Right forelimb (tissue), 1 donor: ENCODE measurements around the gene KRTAP4-16.
"Not testable (repeated sequence)": the region's sequence is repeated elsewhere in the genome, so short reads cannot be mapped to it uniquely, and the experiment has no call there.

Source experiments
- DNase-seq: peaks from one replicate; pipeline ENCODE4 v3.0.0-alpha.2; 2018

KRTAP4-16 gene

DNA sequence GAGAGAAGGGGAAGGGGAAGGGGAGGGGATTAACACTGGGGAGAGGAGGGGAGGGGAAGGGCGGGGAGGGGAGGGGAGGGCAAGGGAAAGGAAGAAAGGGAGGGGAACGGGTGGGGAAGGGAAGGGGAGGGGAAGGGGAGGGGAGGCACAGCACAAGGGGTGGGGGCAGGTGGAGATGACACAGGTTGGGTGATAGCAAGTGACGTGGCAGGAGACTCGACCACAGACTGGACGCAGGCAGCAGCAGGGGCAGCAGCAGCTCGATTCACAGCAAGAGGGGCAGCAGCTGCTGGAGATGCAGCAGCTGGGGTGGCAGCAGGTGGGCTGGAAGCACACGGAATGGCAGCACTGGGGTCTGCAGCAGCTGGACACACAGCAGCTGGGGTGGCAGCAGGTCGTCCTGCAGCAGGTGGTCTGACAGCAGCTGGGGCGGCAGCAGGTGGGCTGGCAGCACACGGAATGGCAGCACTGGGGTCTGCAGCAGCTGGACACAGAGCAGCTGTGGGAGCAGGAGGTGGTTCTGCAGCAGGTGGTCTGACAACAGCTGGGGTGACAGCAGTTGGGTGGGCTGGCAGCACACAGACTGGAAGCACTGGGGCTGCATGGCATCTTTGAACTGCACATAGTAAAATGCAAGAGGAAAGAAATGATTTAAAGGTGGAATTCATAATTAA is at the start of gene KRTAP4-16:
TSS of gene KRTAP4-16 (minus strand) at position 624 of the 674 bp plus-strand sequence. CDS start at position 624, 0 bp downstream.
- no peak for DNase-seq

DNA sequence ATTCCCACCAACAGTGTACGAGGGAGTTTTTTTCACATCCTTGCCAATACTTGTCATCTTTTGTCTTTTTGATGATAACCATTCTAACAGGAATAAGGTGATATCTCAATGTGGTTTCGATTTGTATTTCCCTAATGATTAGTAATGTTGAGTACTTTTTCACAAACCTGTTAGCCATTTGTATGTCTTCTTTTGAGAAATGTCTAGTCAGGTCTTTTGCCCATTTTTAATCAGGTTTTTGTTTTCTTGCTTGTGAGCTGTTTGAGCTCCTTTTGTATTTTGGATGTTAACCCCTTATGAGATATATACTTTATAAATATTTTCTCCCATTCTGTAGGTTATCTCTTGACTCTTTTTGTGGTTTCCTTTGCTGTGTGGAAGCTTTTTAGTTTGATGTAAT is 49.5 kb upstream of the KRTAP4-16 start:
- no peak for DNase-seq

DNA sequence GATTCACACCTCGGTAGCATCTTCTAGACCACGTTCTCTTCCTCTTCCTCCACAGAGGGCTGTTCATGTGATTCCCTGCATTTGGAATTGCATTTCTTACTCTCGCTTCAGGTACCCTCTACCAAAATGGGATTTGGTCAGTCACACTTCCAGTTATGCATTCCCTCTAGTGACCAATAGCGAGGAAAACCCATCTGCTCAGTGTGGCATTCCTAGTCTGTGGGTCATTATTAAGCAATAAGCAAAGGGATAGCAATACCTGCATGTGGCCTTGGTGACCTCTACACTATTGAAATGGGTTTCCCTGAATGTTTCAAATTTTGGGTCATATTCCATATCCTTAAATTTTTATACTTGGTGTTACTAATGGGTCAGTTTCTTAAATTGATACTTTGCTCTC is 48.0 kb upstream of the KRTAP4-16 start:
- DNase-seq: no peak

DNA sequence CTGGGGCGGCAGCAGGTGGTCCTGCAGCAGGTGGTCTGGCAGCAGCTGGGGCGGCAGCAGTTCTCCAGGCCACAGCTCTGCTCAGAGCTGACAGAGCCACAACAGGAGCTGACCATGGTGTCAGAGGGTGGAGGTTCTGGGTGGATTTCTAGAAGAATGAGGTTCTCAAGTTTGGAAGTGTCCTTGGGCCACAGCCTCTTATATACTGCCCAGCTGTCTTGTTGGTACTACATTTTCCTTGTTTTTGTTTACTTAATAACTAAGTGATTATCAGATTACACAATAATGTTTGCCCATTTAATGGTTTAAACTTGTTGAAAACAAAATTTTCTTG is 47.6 kb upstream of the KRTAP4-16 start, which contains the start of gene KRTAP4-5:
TSS of gene KRTAP4-5 (minus strand) at position 174 of the 334 bp plus-strand sequence. CDS start at position 116, 58 bp downstream.
- no peak for DNase-seq

DNA sequence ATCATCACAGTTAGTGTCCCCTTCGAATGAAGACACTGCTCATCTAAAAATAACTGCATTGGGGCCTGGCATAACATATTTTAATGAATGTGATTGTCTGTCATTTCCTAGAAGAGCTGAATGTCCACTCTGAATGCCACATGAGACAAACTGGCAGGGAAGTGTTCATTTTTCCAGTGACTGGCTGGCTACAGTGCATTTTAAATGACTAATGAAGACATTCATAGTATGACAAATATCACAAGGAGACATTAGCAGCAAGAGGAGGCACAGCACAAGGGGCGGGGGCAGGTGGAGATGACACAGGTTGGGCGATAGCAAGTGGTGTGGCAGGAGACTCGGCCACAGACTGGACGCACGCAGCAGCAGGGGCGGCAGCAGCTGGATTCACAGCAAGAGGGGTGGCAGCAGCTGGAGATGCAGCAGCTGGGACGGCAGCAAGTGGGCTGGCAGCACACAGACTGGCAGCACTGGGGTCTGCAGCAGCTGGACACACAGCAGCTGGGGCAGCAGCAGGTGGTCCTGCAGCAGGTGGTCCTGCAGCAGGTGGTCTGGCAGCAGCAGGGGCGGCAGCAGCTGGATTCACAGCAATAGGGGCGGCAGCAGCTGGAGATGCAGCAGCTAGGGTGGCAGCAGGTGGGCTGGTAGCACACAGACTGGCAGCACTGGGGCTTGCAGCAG is 47.1 kb upstream of the KRTAP4-16 start:
- DNase-seq: not testable (repeated sequence)

DNA sequence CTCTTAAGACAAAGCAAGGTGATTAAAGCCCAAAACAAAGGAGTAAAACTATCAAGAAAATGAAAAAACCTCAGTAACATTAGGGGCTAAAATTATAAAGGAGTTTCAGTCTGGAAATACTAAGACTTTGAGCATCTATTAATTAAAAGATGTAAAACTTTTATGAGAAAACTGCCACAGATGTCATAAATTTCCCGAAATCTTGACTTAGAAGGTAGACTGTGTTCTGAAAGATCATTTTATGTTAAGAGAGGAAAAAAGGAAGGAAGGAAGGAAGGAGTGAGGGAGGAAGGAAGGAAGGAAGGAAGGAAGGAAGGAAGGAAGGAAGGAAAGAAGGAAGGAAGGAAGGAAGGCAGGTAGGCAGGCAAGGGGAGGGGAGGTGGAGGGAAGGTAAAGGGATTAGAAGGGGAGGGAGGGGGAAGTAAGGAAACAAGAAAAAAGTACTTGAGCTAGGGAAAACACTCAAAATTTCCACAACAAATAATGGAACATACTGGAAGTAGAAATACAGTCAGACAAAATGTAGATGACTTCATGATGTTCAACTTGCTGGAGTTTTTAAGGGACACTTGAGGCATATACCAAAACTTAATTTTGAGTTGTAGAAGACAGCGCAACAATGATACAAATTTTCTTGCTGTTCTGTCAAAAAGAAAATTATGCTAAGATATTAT is 45.7 kb upstream of the KRTAP4-16 start:
- no peak for DNase-seq

DNA sequence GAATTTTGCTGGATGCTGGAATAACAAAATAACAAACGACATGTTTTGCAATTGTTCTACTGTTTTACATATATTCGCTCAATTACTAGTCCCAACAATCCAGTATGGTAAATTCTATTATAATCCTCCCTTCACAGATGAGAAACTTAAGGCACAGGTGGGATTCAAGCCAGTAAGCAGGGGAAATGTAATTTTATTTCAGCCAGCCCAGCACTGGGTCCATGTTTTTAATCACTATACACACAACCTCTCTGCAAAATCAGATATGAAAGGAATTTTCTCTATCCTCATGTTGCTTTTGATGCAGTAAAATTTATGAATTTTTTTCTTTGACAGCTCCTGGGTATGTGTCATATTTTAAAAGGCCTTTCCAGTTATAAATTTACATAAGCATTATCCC is 43.3 kb upstream of the KRTAP4-16 start:
- DNase-seq: no peak

DNA sequence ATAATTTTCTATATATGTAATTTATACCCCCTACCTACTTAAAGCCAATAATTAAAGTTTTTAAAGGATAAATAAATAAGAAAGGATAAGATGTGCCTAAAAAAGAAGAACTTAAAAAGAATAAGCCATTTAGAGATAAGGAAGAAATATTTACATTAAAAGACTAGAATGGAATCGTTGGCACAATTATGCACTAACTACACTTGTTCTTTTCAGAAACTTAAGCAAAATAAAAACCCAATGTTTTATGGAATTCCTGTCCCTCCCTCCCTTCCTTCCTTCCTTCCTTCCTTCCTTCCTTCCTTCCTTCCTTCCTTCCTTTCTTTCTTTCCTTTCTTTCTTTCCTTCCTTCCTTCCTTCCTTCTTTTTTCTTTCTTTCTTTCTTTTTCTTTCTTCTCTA is 42.8 kb upstream of the KRTAP4-16 start:
- no peak for DNase-seq

DNA sequence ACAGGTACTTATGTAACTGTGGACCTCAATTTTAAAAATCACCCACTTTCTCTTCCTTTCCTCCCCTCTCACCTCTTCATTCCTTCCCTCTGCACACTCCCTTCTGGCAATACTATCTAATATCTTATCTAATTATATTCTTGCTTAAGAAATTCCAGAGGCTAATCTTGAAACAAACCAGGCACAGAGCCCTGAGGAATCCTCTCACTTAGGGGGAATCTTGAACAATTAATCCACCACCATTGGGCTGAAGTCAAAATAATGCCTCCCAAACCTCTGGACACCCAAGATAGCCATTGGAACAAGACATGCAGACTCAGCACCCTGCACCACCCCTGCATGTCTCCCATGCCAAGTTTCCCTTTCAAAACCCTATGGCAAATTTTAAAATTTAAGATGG is 39.4 kb upstream of the KRTAP4-16 start:
- DNase-seq: no peak

DNA sequence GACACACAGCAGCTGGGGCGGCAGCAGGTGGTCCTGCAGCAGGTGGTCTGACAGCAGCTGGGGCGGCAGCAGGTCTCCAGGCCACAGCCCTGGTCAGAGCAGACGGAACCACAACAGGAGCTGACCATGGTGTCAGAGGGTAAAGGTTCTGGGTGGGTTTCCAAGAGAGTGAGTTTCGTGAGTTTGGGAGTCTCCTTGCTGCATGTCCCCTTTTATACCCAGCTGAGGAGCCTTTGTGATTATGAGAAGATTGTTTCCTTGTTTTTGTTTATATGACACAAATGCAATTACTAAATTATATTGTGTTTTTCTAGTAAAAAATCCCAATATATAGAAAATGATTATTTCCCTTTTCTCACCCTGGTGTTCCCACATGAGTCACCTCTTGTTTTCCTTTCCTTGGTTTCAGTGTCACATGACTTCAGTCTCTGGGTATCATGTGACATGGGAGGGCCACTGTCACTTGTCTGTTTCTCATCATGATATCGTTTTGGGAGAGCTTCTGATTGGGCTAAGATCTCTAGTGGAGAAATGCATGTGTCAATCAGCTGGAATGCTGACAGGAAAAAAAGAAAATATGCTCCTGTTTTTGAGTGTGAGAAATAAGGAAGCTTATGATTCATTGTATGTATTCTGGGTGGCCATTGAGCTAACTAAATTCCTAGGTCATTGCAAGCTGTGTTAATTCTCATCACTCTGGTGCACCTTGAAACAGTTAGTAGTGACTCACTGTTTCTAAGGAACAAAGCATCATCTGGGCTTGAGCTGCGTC is 38.5 kb upstream of the KRTAP4-16 start, which contains the start of gene KRTAP4-6:
TSS of gene KRTAP4-6 (minus strand) at position 185 of the 772 bp plus-strand sequence. CDS start at position 128, 57 bp downstream.
- no peak for DNase-seq

DNA sequence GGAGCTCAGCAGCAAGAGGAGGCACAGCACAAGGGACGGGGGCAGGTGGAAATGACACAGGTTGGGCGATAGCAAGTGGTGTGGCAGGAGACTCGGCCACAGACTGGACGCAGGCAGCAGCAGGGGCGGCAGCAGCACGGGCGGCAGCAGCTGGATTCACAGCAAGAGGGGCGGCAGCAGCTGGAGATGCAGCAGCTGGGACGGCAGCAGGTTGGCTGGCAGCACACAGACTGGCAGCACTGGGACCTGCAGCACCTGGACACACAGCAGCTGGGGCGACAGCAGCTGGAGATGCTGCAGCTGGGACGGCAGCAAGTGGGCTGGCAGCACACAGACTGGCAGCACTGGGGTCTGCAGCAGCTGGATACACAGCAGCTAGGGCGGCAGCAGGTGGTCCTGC is 37.9 kb upstream of the KRTAP4-16 start:
- DNase-seq: not testable (repeated sequence)

DNA sequence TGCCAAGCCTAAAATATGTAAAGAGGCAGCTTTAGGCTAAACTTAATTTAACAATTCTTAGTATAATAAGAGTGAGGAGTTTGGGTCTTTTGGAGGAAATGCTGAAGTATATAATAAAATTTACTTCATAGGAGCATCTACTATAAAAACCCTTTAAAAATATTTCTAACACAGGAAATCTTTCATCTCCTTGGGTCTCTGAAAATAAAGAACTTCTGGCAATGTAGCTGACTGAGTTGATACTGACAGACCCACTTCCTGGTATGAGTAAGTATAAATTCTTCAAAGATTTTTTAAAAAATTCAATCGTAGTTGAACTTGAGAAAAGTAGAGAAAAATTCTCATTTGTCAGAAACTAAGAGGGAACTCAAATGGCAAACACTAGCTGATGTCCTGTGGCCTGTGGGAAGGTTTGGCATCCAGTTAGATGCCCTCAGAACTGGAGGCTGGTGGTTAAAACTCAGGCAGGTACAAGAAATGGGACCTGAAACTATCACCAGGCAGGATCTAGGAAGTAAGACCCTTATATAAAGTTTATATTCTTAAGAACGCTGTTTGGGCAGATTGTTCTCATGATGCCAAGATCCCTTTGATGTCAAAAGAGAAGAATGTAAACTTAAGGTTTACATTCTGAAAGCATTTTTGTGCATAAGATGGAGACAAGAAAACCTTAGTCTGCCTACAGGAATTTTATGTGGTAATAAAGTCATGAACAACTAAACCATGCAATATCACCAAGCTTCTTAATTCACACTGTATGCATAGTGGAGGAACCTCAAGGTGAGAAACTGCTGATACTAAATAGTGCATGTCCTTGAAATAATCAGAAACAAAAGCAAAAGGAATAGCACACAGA is 32.1 kb upstream of the KRTAP4-16 start:
- DNase-seq: no peak

DNA sequence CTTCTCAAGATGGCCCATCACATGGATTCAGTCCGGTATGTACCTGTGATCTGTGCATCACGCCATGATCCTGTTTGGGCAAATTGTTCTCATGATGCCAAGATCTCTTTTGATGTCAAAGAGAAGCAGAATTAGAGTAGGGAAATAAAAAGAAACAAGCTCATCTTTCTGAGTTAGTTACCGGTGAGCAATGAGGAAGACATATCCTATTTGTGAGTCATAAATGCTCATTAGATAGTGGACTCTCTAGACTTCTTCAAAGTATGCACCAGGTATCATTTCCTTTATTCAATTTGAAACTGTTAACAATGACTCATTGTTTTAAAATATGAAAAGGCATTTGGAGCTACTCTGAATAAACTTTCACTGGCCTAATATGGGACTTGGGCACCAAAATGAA is 30.0 kb upstream of the KRTAP4-16 start:
- no peak for DNase-seq

DNA sequence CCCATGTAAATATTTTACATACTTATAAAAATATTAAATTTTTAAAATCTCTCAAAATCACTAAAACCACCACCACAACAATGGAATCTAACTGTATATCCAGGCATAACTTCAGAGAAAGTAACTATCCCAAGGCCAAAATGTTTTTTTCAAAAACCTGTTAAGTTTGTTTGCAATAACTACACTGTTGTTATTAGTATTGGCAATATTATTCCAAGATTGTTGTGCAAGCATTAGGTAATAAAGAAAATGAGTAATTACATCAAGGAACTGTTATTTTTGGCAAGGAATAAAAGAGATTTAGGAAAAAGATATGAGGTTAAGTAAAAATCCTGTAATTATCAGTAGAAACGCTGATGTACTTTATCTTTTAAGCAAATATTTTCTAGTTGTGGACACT is 25.4 kb upstream of the KRTAP4-16 start:
- no peak for DNase-seq

DNA sequence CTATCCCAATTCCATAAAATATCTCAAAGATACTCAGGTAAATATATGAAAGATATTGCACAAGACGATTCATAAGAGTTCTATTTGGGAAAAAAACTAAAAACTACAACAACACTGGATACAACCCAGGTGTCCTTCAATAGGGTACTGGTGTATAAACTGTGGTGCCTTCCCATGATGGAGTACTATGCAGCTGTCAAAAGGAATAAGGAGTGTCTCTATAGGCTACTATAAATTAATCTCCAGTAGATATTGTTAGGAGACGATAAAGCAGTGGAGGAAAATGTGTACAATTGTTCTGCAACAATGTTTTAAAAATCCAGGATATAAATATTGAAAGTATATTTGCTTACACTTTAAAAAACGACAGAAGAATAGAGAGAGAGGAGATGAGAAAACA is 24.4 kb upstream of the KRTAP4-16 start:
- no peak for DNase-seq

DNA sequence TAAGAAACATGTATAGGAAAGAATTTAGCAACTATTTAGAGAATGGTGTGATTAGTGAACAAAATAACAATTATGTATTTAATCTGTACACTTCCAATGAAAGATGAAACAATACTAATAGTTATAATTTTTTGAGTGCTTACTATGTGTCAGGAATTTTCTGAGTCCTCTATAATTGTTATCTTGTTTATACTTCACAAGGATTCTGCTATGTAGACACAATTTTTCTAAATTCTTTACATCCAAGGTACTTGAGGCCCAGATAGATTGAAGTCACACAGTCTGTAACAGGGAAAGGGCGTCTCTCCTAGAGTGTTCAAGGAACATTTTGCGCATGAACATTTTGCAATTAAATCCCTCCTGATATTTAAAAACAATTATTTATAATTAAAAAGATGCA is 23.1 kb upstream of the KRTAP4-16 start:
- no peak for DNase-seq

DNA sequence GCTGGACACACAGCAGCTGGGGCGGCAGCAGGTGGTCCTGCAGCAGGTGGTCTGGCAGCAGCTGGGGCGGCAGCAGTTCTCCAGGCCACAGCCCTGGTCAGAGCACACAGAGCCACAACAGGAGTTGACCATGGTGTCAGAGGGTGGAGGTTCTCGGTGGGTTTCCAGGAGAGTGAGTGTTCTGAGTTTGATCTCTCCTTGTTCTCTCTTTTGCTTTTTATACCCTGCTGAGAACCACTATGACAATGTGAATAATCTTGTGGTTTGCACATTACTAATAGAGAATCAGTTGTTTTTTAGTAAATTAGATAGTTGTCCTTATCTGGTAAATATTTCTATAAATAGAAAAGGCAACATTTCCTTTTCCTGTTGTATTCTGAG is 22.0 kb upstream of the KRTAP4-16 start, which contains the start of gene KRTAP4-12:
TSS of gene KRTAP4-12 (minus strand) at position 192 of the 381 bp plus-strand sequence. CDS start at position 132, 60 bp downstream.
- DNase-seq: not testable (repeated sequence)

DNA sequence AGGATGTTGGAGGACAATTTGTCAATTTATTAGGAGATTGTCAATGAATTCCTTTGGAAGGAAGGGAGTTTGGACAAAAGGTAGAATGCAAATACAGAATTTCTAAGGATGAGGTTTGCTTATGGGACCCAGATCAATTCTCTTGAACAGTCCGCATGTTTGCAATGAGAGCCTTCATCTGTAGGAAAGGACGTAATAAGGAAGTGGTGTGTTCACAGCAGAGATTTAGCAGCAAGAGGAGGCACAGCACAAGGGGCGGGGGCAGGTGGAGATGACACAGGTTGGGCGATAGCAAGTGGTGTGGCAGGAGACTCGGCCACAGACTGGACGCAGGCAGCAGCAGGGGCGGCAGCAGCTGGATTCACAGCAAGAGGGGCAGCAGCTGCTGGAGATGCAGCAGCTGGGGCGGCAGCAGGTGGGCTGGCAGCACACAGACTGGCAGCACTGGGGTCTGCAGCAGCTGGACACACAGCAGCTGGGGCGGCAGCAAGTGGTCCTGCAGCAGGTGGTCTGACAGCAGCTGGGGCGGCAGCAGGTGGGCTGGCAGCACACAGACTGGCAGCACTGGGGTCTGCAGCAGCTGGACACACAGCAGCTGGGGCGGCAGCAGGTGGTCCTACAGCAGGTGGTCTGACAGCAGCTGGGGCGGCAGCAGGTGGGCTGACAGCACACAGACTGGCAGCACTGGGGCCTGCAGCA is 21.4 kb upstream of the KRTAP4-16 start:
- DNase-seq: not testable (repeated sequence)

DNA sequence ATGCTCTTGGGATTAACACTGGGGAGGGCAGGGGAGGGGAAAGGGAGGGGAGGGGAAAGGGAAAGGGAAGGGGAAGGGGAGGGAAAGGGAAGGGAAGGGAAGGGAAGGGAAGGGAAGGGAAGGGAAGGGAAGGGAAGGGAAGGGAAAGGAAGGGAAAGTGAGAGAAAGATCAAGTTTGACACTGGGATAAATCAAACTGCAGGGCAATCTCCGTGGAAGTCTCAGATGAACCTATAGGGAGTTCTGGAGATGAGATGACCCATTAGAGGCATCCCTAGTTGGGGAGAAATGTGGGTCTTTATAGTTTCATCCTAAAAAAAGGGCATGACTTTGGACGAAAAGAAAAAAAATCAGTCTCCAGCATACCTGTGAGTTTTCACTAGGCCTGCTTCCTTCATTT is 19.7 kb upstream of the KRTAP4-16 start:
- DNase-seq: no peak

DNA sequence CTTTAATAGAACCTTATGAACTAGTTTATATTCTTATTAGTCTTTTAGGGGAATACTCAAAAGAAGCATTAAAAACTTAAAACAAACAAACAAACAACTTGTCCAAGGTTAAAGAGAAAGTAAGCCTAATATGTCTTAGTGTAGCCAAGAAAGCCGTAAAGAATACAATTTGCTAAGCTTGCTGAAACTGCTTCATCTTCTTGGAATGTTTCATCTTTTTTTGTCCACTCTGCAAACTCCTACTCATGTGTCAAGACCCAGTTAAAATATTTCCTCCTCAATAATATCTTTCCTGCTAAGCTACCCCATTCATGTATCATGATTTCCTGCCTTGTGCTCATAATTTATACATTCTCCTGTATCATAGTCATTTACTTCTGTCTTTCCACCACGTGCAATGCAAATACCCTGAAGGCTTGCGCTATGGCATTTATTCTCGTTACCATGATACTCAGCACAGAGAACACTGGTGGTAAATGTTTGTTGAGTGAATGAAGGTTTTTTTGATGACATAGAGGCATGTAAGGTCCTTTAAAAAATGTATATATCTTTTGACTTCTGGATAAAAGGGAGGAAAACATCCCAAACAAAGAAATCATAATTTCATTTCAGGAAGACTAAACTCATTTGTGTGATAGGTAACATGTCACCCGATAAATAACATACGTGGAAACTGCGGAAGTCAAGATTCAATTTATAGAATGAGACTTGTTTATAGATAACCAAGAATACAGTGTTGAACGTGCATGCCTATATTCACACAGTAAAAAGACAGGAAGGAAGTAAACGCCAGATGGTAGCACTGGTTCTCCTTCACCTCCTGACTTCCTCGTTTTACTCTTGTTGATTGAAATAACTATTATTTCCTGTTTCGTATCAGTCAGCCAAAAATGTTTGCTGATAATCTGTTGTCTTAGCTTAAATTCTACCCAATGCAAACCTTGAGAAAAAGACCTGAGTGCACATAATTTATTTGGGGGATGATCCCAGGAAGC is 18.0 kb upstream of the KRTAP4-16 start:
- DNase-seq: not testable (repeated sequence)
